Osteoblast (primary cell): ENCODE data around the gene OSBPL6. TPM values are rescaled to one million over a fixed set of nuclear protein-coding genes. Genes with fewer than 3 reads are reported as not detected.

Experiments used
- DNase-seq: peaks from one replicate; pipeline ENCODE4 v3.0.0; 2011; ENCODE audit warnings: low spot score, mixed read lengths; ENCODE audit not compliant: insufficient read length; ENCODE audit errors: missing footprints
- H2AFZ ChIP-seq: 2 replicates; pipeline ENCODE4 v1.6.0; 2011; ENCODE audit warnings: mild to moderate bottlenecking, low read length
- H3K27ac ChIP-seq: 2 replicates; pipeline ENCODE4 v1.5.1; 2011; ENCODE audit warnings: mild to moderate bottlenecking, low read depth, low read length, moderate library complexity
- H3K27me3 ChIP-seq: 2 replicates; pipeline ENCODE4 v1.6.0; 2012; ENCODE audit warnings: mild to moderate bottlenecking, control low read depth, inconsistent platforms, low read length, moderate library complexity; ENCODE audit not compliant: insufficient read depth
- H3K36me3 ChIP-seq: 2 replicates; pipeline ENCODE4 v1.5.1; 2011; ENCODE audit warnings: mild to moderate bottlenecking, low read length, control low read depth, moderate library complexity; ENCODE audit not compliant: insufficient read depth
- H3K4me1 ChIP-seq: 2 replicates; pipeline ENCODE4 v1.5.1; 2011; ENCODE audit warnings: mild to moderate bottlenecking, low read length, control low read depth, moderate library complexity; ENCODE audit not compliant: insufficient read depth
- H3K4me2 ChIP-seq: 2 replicates; pipeline ENCODE4 v1.6.0; 2011; ENCODE audit warnings: mild to moderate bottlenecking, low read length; ENCODE audit not compliant: insufficient read depth
- H3K4me3 ChIP-seq: fragments of 200-600 bp; sonication (generic); 3 replicates; pipeline ENCODE4 v1.5.1; 2012; ENCODE audit warnings: mild to moderate bottlenecking, low read length, inconsistent platforms; ENCODE audit not compliant: insufficient read depth
- H3K79me2 ChIP-seq: 2 replicates; pipeline ENCODE4 v1.6.0; 2012; ENCODE audit warnings: mild to moderate bottlenecking, low read length, control low read depth, inconsistent platforms; ENCODE audit not compliant: insufficient read depth
- H3K9me3 ChIP-seq: 2 replicates; pipeline ENCODE4 v1.5.1; 2011; ENCODE audit warnings: low read depth, low read length, control low read depth
- H4K20me1 ChIP-seq: 2 replicates; pipeline ENCODE4 v1.6.0; 2012; ENCODE audit warnings: mild to moderate bottlenecking, low read length, control low read depth; ENCODE audit not compliant: insufficient read depth
- total RNA-seq: library from RNA; depleted of rRNA; stranded (reverse); fragments of >200 nt; gene quantifications from 2 replicates; pipeline ENCODE4 v1.2.3, GENCODE V29; 2012
- TF ChIP-seq, protein P1 (sequence below): IDR thresholded peaks from 2 replicates; pipeline ENCODE4 v1.5.1; 2011; ENCODE audit warnings: mild to moderate bottlenecking, low read depth, low read length, moderate library complexity; ENCODE audit errors: extremely low read depth

OSBPL6 gene
- total RNA-seq, 1 donor: 5.4 TPM

- H3K4me3 ChIP-seq: no peak overlapping the region
- no peaks in the 10 kb centered on the region for H3K79me2 ChIP-seq
- H2AFZ ChIP-seq: no peak overlapping the region
- no peaks in the 10 kb centered on the region for H4K20me1 ChIP-seq
- no peak for DNase-seq
- no peaks in the 10 kb centered on the region for H3K9me3 ChIP-seq
- no peak overlapping the region for H3K4me2 ChIP-seq
- TF ChIP-seq, protein P1, sequence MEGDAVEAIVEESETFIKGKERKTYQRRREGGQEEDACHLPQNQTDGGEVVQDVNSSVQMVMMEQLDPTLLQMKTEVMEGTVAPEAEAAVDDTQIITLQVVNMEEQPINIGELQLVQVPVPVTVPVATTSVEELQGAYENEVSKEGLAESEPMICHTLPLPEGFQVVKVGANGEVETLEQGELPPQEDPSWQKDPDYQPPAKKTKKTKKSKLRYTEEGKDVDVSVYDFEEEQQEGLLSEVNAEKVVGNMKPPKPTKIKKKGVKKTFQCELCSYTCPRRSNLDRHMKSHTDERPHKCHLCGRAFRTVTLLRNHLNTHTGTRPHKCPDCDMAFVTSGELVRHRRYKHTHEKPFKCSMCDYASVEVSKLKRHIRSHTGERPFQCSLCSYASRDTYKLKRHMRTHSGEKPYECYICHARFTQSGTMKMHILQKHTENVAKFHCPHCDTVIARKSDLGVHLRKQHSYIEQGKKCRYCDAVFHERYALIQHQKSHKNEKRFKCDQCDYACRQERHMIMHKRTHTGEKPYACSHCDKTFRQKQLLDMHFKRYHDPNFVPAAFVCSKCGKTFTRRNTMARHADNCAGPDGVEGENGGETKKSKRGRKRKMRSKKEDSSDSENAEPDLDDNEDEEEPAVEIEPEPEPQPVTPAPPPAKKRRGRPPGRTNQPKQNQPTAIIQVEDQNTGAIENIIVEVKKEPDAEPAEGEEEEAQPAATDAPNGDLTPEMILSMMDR: no peak
- no peak overlapping the region for H3K27ac ChIP-seq
- no peaks in the 10 kb centered on the region for H3K27me3 ChIP-seq
- no peaks in the 10 kb centered on the region for H3K4me1 ChIP-seq
- H3K36me3 ChIP-seq: no peaks in the 10 kb centered on the region
Measured at GRCh38 chr2:178265851-178266250, 71.5 kb downstream of the OSBPL6 start.

DNA sequence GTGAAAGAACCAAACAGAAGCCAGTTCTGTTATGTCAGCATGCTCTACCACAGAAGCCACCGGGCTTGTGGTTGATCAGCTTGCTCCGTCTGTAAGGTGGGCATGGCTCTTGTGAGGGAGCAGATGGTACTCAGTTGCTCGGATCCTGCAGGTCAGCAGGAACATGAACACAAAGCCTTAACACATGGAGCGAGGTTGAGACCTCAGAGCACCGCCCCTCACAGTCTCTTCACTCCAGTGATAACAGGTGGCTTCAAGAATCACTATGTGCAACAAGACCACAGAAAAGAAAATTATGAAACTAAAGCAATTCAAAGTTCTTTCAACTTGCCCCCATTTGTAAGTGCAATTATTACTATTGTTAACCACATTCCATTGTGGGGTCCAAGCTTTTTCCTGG, 72.1 kb downstream of the OSBPL6 start:
- Histone ChIP-seq H3K36me3 (no peaks in the 10 kb centered on the region), H3K27ac (no peak overlapping the region), H3K9me3 (no peaks in the 10 kb centered on the region), H3K4me2 (no peak overlapping the region), H3K27me3 (no peaks in the 10 kb centered on the region), H3K4me1 (no peaks in the 10 kb centered on the region), H4K20me1 (no peaks in the 10 kb centered on the region), H2AFZ (no peak overlapping the region), H3K79me2 (no peaks in the 10 kb centered on the region), H3K4me3 (no peak overlapping the region)
- DNase-seq: no peak
- TF ChIP-seq, protein P1: no peak

DNA sequence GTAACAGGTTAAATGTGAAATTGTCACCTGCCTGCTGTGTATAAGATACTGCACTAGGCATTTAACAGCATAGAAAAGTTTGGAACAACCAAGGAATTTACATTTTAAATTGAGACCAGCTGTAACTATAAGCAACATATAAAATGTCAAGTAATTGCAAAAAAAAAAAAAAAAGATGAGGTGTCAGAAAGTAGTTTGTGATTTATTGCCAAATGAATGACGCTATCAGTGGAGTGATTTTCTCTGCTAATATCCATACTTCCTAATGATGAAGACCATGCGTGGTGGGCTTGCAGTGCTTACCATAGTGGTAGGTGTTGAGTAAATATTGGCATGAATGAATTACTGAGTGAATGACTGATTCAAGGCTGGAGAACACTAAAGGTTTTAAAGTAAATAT, 73.3 kb downstream of the OSBPL6 start:
- H4K20me1 ChIP-seq: no peaks in the 10 kb centered on the region
- no peaks in the 10 kb centered on the region for H3K79me2 ChIP-seq
- H3K9me3 ChIP-seq: no peaks in the 10 kb centered on the region
- H3K4me1 ChIP-seq: no peaks in the 10 kb centered on the region
- H3K36me3 ChIP-seq: no peaks in the 10 kb centered on the region
- H3K4me3 ChIP-seq: no peak overlapping the region
- DNase-seq: no peak
- H3K4me2 ChIP-seq: no peak overlapping the region
- H2AFZ ChIP-seq: no peak overlapping the region
- TF ChIP-seq, protein P1: no peak
- no peaks in the 10 kb centered on the region for H3K27me3 ChIP-seq
- no peak overlapping the region for H3K27ac ChIP-seq

DNA sequence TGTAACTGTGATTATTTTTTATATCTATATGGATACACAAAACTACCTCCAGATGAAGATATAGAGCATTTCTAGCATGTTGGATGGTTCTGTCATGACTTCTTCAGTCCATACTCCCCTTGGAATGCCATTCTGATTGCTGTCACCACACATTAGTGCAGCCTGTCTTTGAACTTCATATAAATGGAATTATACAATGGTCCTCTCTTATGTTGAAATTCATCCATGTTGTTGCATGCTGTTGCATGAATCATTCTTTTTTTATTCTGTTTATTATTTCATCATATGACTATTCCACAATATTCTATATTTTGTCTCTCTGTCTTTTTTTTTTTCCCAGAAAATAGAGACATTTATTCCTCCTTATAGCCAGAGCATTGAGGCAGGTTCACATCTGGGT, 74.1 kb downstream of the OSBPL6 start:
- no peaks in the 10 kb centered on the region for H3K9me3 ChIP-seq
- no peaks in the 10 kb centered on the region for H3K36me3 ChIP-seq
- H3K4me2 ChIP-seq: no peak overlapping the region
- no peak overlapping the region for H3K27ac ChIP-seq
- no peak overlapping the region for H2AFZ ChIP-seq
- H4K20me1 ChIP-seq: no peaks in the 10 kb centered on the region
- TF ChIP-seq, protein P1: no peak
- no peak for DNase-seq
- no peak overlapping the region for H3K4me3 ChIP-seq
- no peaks in the 10 kb centered on the region for H3K4me1 ChIP-seq
- no peaks in the 10 kb centered on the region for H3K27me3 ChIP-seq
- no peaks in the 10 kb centered on the region for H3K79me2 ChIP-seq
